Endothelial cell of umbilical vein (primary cell): ENCODE measurements around the gene EIF2S3.

Experiments used
- EZH2 ChIP-seq: IDR thresholded peaks from 2 replicates; pipeline ENCODE4 v1.6.1; 2012; ENCODE audit warnings: borderline replicate concordance, low read depth, mild to moderate bottlenecking, moderate library complexity, low read length, inconsistent platforms; ENCODE audit not compliant: severe bottlenecking
- FOS ChIP-seq: IDR thresholded peaks from 2 replicates; pipeline ENCODE4 v1.6.1; 2011; ENCODE audit warnings: mild to moderate bottlenecking, low read length, moderate library complexity, borderline replicate concordance; ENCODE audit not compliant: insufficient read depth
- MYC ChIP-seq: IDR thresholded peaks from one replicate; pipeline ENCODE4 v1.6.1; 2011; ENCODE audit warnings: mild to moderate bottlenecking, low read depth, low read length
- POLR2A ChIP-seq: IDR thresholded peaks from 2 replicates; pipeline ENCODE4 v1.6.1; 2012; ENCODE audit warnings: low read depth, mild to moderate bottlenecking, control low read depth, low read length
- POLR2AphosphoS5 ChIP-seq: IDR thresholded peaks from 2 replicates; pipeline ENCODE4 v1.6.1; 2012; ENCODE audit warnings: low read depth, mild to moderate bottlenecking, control low read depth, low read length, moderate library complexity; ENCODE audit not compliant: insufficient read depth
- TF ChIP-seq, protein P1 (sequence below), 2 donors: IDR thresholded peaks; 1 replicate in 1 of 2; 2 replicates in 1 of 2; pipeline ENCODE4 v1.5.1; 2011; ENCODE audit warnings: low read length in 2 of 2, mild to moderate bottlenecking in 2 of 2, moderate library complexity in 2 of 2, control low read depth in 1 of 2, inconsistent platforms in 1 of 2, low read depth in 1 of 2; ENCODE audit not compliant: insufficient read depth in 1 of 2; ENCODE audit errors: extremely low read depth in 1 of 2
- TF ChIP-seq, protein P2 (sequence below): IDR thresholded peaks from 2 replicates; pipeline ENCODE4 v1.6.1; 2011; ENCODE audit not compliant: insufficient read depth, insufficient read length

DNA sequence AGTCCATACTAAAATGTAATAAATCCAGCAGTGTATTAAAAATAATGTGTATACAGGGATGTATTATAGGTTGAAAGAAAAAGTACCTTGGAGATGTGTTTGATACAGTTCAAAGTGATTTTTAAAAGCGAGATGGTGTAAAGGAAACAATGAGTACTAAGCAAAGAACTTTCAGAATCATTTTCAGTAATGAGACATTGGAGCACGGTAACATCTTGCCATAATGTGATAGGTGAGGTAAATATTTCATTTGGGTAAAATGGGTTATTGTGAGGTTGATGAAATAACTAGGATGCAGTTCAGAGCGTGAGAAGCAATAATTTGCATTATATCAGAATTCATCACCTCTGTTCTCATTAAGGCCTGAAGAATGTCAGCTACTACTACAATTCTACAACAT is 25.9 kb downstream of the EIF2S3 start:
- TF ChIP-seq, protein P1, sequence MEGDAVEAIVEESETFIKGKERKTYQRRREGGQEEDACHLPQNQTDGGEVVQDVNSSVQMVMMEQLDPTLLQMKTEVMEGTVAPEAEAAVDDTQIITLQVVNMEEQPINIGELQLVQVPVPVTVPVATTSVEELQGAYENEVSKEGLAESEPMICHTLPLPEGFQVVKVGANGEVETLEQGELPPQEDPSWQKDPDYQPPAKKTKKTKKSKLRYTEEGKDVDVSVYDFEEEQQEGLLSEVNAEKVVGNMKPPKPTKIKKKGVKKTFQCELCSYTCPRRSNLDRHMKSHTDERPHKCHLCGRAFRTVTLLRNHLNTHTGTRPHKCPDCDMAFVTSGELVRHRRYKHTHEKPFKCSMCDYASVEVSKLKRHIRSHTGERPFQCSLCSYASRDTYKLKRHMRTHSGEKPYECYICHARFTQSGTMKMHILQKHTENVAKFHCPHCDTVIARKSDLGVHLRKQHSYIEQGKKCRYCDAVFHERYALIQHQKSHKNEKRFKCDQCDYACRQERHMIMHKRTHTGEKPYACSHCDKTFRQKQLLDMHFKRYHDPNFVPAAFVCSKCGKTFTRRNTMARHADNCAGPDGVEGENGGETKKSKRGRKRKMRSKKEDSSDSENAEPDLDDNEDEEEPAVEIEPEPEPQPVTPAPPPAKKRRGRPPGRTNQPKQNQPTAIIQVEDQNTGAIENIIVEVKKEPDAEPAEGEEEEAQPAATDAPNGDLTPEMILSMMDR (IDR thresholded peaks at IDR 0.05; ENCODE audit: extremely low read depth in 1 of 2, insufficient read depth in 1 of 2, low read depth in 1 of 2, low read length in 2 of 2) = no peak
- TF ChIP-seq MYC (no peak), EZH2 (no peak), POLR2AphosphoS5 (no peak), POLR2A (no peak), FOS (no peak)
- TF ChIP-seq, protein P2, sequence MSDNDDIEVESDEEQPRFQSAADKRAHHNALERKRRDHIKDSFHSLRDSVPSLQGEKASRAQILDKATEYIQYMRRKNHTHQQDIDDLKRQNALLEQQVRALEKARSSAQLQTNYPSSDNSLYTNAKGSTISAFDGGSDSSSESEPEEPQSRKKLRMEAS = no peak
